Stimulated activated effector memory CD8-positive, alpha-beta T cell treated with anti-CD3 and anti-CD28 coated beads, Interleukin-12 subunit alpha, Interleukin-12 subunit beta, amount 100 ng/mL, for 72 hours (primary cell): Measurements from ENCODE around the gene AQP6.

Experiments
- ATAC-seq: fragments of 150-1000 bp; cut with Tn5 transposase; 2 replicates; pipeline ENCODE4 v1.10.0; 2021
- DNase-seq, 2 donors: peaks; one replicate each; pipeline ENCODE4 v3.0.0; 2021 to 2022; ENCODE audit warnings: low spot score in 2 of 2
- H3K27ac Mint-ChIP-seq: one replicate; pipeline ENCODE4 v1.8.0; 2022; ENCODE audit warnings: mild to moderate bottlenecking, mixed read lengths
- H3K36me3 Mint-ChIP-seq: one replicate; pipeline ENCODE4 v1.8.0; 2022; ENCODE audit warnings: mild to moderate bottlenecking, mixed read lengths
- H3K4me1 Mint-ChIP-seq: one replicate; pipeline ENCODE4 v1.8.0; 2022; ENCODE audit warnings: mixed read lengths
- H3K4me3 Mint-ChIP-seq: one replicate; pipeline ENCODE4 v1.8.0; 2022; ENCODE audit warnings: mild to moderate bottlenecking, mixed read lengths
- H3K9me3 Mint-ChIP-seq: one replicate; pipeline ENCODE4 v1.8.0; 2022; ENCODE audit warnings: mixed read lengths

The AQP6 gene

DNA sequence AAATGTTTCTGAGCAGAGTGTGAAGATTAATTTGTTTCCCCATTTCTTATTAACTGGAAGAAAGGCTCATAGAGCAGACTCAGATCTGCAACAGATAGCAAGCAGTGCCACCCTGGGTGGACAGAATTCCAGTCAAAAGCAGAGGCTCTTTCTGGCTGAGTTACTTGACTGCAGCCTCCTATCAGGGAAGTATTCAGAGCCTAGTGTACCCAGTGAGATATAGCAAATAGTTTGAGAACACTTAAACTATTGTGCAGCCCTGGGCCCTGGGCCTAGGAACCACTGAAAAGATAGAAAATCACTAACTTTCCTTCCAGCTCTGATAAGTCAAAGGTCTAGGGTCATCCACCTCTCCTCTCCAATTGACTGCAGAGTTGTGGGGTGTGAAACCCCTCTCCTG lies 33.4 kb upstream of the AQP6 start:
- DNase-seq: no peak
- ATAC-seq: no peak
- Mint-ChIP-seq H3K4me1 (peaks cover 8% of the 10 kb centered on the region), H3K4me3 (no peak overlapping the region), H3K9me3 (no peaks in the 10 kb centered on the region), H3K36me3 (no peaks in the 10 kb centered on the region), H3K27ac (no peak overlapping the region)

DNA sequence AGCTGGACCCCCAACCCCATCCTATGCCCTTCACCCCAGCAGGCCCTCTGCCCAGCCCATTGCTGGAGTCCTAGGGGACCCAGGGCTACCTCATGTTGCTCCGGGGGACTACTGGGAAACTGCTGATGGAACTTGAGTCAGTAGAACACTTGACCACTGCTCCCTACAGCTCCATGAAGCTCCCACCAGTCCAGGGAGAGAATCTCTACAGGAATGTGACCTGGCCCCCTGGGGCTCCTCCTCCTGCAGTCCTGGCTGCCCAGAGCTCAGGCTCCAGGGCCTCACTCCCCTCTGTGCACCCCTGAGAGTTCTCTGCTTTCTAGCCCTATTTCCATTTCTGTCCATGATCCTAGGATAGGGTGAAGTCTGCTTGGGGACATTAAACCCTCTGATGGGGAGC lies 33.0 kb upstream of the AQP6 start:
- Mint-ChIP-seq H3K36me3 (no peaks in the 10 kb centered on the region), H3K4me3 (no peak overlapping the region), H3K9me3 (no peaks in the 10 kb centered on the region), H3K27ac (no peak overlapping the region), H3K4me1 (peaks cover 12% of the 10 kb centered on the region)
- DNase-seq: no peak
- ATAC-seq: peak; percentile 12

DNA sequence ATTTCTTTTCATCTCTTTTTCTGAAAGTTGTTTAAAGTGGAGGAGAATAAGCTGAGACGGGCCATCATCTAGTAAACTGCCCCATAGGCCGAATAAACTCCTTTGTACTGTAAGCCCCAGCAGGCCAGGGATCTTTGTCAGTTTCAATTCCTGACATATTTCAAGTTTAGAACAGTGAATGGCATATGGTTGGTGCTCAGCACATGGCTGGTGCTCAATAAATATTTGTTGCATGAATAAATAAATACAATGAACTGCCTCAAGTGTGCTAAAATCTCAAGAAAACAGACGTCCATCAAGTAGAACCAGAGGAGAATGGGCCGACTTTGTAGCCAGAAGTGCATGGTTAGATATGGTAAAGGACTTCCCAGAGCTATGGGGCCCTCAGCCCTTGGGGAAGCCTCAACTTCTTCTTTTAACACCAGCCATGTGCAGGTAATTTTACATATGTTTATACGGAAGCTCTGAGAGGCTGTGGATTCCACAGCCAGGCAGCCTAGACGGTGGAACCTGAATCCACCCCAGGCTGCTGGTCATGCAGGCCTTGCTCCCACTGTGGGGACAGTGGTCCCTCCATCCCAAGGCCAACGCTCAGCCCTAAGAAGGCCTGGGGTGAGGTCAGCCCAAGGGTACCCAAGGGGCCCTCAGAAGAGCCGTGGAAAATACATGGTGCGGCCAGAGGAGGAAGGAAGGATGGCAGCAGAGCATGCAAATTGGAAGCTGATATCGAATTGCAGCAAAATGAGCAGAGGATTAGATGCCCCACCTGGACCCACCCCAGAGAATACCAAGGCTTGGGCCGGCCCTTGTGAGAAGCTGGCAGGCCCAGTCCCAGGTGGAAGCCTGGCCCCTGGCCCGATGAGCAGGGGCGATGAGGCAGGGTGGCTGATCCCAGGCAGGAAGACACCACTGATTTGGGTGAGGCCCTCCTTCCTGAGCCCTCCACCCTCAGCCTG lies 30.9 kb upstream of the AQP6 start:
- no peaks in the 10 kb centered on the region for H3K9me3 Mint-ChIP-seq
- ATAC-seq (no peak), DNase-seq (no peak)
- no peak overlapping the region for H3K4me3 Mint-ChIP-seq
- H3K36me3 Mint-ChIP-seq: no peaks in the 10 kb centered on the region
- no peak overlapping the region for H3K27ac Mint-ChIP-seq
- peaks cover 30% of the 10 kb centered on the region for H3K4me1 Mint-ChIP-seq

DNA sequence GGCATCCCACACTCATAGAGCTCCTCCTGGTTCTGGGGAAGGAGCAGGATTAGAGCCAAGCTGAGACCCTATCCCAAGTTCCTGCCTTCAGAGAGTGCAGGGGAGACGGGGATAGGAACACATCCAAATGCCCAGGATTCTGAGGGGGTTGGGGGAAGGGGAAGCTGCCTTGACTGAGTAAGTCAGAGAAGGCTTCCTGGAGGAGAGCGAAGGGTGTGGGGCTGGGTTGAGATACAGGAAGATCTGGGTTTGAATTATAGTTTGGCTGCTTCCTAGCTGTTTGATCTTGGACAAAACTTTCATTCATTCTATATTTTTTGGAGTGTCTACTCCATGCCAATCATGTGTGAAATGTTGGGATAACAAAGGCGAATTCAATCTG lies 30.2 kb upstream of the AQP6 start:
- DNase-seq (no peak), ATAC-seq (no peak)
- H3K27ac Mint-ChIP-seq: peak overlapping the region; percentile 34
- H3K9me3 Mint-ChIP-seq: no peaks in the 10 kb centered on the region
- H3K4me1 Mint-ChIP-seq: peaks cover 30% of the 10 kb centered on the region
- H3K4me3 Mint-ChIP-seq: no peak overlapping the region
- H3K36me3 Mint-ChIP-seq: no peaks in the 10 kb centered on the region

DNA sequence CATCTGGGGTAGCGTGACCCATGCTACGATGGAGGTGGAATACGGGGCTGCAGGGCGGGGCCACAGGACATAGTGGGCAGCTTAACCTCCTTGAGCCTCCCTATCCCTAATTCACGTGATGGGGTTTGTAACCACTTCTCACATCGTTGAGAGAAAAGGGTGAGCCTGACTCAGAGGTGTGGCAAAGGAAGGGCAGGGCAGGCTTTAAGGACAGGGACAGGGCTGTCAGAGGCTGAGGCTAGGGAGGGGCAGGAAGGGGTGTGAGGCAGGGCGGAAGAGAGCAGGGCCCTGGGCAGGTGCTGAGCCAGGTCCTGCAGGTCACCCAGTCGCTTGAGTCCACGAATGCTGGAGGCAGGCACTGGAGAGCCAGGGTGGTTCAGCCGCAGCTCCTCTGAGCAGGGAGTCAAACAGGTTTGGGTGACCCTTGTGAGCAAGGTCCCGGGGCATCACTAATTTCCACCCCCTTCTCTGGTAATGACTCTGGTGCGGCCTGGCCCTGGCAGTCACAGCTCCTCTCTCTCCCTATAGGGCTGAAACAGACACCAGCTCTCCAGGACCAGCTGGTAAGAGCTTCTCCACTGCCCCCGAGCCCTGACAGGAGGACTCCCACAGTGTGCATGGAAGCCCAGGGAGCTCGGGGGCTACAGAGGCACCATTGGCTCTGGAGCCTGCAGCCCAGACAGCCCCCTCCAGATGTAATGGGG lies 29.7 kb upstream of the AQP6 start:
- no peaks in the 10 kb centered on the region for H3K9me3 Mint-ChIP-seq
- H3K4me1 Mint-ChIP-seq: peaks cover 30% of the 10 kb centered on the region
- peak overlapping the region; percentile 34 for H3K27ac Mint-ChIP-seq
- DNase-seq: no peak
- H3K36me3 Mint-ChIP-seq: no peaks in the 10 kb centered on the region
- no peak overlapping the region for H3K4me3 Mint-ChIP-seq
- no peak for ATAC-seq

DNA sequence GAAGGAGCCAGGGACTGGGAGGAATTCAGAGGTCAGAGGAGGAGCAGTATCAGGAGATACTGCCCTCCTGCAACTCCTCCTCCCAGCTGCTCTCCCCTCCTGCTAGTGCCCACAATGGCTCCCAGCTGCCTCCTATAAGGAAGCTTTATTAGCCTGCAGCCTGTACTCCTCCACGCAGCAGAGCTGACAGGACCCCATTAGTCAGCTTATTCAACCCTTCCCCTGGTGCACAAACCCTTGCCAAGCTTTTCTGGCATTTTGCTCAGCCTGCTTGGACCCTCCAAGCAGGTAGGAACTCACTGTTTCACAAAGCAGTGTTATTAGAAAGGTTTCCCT lies 29.2 kb upstream of the AQP6 start:
- ATAC-seq (no peak), DNase-seq (no peak)
- Mint-ChIP-seq H3K36me3 (no peaks in the 10 kb centered on the region), H3K4me1 (peaks cover 30% of the 10 kb centered on the region), H3K9me3 (no peaks in the 10 kb centered on the region), H3K4me3 (no peak overlapping the region), H3K27ac (peak overlapping the region; percentile 34)

DNA sequence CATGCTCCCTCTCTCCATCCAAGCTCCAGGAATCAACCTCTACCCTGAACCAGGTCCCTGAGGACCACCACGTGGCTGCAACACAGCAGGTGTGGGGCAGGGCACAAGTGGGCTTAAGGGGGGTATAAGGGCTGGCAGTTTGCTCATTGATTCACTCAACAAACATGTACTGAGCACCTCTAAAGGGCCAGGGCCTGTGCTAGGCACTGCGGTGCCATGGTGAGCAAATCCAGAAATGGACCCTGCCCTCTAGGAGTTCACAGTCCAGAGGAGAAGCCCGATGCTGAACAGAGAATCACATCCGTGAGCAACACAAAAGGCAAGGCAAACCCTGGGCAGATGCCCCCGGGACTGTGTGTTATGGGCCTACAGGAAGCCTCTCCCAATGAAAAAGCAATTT lies 28.7 kb upstream of the AQP6 start:
- ATAC-seq (no peak), DNase-seq (no peak)
- H3K27ac Mint-ChIP-seq: peak overlapping the region; percentile 90
- no peaks in the 10 kb centered on the region for H3K9me3 Mint-ChIP-seq
- H3K4me3 Mint-ChIP-seq: no peak overlapping the region
- H3K4me1 Mint-ChIP-seq: peaks cover 30% of the 10 kb centered on the region
- H3K36me3 Mint-ChIP-seq: no peaks in the 10 kb centered on the region

DNA sequence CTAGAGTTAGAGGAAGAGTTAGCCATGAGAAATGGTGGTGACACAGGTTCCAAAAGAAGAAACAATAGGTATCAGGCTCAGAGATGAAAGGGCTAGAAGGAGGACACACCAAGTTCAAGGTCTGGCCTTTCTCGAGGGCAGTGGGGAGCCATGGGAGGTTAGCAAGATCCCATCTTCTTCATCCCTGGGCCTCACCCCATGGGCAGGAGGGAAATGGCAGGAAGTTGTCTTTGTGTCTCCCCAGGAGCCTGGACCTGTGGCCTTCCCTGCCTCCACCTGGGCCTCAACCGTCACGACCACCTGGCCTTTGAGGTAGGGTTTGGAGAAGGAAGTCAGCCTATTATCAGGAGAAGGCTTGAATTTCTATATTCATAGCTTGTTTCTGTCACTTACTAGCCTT lies 28.0 kb upstream of the AQP6 start:
- Mint-ChIP-seq H3K4me1 (peaks cover 30% of the 10 kb centered on the region), H3K27ac (peak overlapping the region; percentile 90), H3K9me3 (no peaks in the 10 kb centered on the region), H3K36me3 (no peaks in the 10 kb centered on the region), H3K4me3 (peak overlapping the region; percentile 67)
- DNase-seq: no peak
- ATAC-seq: no peak

DNA sequence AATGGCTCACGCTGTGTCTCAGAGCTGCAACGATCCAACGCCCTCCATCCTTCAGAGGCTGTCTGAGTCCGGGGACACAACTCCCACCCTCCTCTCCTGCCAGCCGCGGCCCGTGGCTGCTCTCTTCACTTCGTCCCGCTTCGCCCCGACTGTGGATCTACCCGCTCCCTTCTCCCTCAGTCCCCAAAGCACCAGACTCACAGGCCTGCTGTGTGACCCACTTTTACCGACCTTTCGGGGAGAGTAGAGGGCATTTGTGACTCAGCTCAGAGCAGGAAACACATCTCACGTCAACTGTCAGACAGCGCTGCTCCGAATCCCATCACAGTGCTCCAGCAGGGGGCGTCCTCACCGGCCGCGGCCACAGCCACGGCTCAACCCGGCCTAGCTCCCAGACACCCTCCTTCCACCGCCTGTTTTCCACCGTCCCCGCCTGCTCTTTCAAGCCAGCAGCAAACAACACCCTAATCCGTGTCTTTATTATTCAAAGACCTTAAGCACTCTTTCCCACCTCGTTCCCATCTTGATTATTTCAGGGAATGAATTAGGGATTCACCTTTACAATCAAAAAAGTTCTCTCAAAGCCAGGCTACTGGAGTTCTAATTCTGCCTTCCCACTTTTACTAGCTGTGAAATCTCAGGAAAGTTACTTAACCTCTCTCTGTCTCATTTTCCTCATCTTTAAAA lies 27.2 kb upstream of the AQP6 start:
- Mint-ChIP-seq H3K9me3 (no peaks in the 10 kb centered on the region), H3K36me3 (no peaks in the 10 kb centered on the region), H3K27ac (peak overlapping the region; percentile 90), H3K4me3 (peak overlapping the region; percentile 67), H3K4me1 (peaks cover 30% of the 10 kb centered on the region)
- DNase-seq (peak; percentile 88 to 94), ATAC-seq (peak; percentile 97)

DNA sequence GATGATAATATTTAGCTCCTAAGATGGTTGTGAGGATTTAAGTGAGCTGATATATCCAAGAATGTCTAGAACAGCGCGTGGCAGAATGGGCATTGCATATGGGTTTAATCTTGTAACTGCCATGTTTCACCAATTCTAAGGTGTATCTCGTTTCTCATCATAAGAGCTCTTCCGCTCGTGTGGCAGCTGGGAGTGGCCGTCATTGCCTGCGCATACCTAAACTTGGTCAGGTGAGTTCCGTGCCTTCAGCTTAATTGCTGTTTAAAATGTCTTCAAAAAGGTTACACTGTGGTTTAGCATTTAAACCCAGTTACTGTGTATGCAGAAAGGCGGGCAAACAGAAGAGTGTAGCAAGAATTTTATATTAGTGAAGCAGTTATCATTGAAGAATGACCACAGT lies 26.7 kb upstream of the AQP6 start:
- no peak for ATAC-seq
- Mint-ChIP-seq H3K36me3 (no peaks in the 10 kb centered on the region), H3K4me1 (peaks cover 30% of the 10 kb centered on the region), H3K9me3 (no peaks in the 10 kb centered on the region), H3K4me3 (peak overlapping the region; percentile 67), H3K27ac (peak overlapping the region; percentile 90)
- no peak for DNase-seq

DNA sequence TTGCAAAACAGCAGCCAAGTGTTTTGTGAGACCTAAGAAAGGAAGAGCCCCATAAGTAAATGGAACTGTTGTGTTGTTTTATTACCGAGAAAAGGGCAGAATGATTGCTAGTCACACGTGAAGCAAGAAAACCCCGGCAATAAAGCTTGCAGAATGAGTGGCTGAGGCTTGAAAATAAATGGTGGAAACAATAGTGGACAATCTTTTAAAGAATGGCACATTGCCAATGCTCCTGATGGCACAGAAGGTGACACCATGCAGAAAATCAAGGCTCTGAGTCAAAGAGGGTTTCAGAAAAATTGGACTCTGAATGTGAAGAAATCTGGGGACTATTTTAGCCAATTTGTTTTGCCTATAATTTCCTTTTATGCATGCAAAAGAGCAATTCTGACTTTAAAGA lies 26.2 kb upstream of the AQP6 start:
- Mint-ChIP-seq H3K4me3 (no peak overlapping the region), H3K9me3 (no peaks in the 10 kb centered on the region), H3K27ac (no peak overlapping the region), H3K4me1 (peaks cover 30% of the 10 kb centered on the region), H3K36me3 (no peaks in the 10 kb centered on the region)
- DNase-seq: no peak
- no peak for ATAC-seq

DNA sequence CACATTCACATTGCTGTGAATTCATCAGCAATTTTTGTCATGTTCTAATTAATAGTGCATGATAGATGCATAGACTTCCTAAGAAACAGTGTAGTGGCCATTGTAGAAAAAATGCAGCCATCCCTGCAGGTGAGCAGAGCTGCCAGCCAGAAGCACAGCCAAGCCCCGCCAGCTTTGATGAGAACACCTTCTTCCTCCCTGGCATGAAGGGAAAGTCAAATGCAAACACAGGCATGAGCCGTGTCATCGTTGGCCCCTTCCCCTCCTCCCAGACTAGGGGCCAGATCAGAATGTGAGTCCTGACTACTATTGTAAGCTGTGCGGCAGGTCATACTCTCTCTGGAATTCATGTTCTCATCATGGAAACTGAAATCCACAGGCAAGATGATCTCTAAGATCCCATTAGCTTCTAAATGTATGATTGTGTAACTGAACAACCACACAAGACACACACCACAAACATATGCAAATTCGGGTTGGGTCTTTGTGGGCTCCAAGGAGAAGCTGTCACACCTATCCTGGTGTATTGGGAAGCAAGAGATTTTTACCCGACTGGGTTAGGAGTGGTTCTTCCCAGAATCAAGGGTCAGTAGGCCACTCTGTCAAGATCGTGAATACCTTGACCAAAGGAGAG lies 25.0 kb upstream of the AQP6 start:
- no peak for DNase-seq
- H3K4me3 Mint-ChIP-seq: no peak overlapping the region
- no peak for ATAC-seq
- H3K4me1 Mint-ChIP-seq: peaks cover 29% of the 10 kb centered on the region
- no peaks in the 10 kb centered on the region for H3K36me3 Mint-ChIP-seq
- H3K9me3 Mint-ChIP-seq: no peaks in the 10 kb centered on the region
- no peak overlapping the region for H3K27ac Mint-ChIP-seq

DNA sequence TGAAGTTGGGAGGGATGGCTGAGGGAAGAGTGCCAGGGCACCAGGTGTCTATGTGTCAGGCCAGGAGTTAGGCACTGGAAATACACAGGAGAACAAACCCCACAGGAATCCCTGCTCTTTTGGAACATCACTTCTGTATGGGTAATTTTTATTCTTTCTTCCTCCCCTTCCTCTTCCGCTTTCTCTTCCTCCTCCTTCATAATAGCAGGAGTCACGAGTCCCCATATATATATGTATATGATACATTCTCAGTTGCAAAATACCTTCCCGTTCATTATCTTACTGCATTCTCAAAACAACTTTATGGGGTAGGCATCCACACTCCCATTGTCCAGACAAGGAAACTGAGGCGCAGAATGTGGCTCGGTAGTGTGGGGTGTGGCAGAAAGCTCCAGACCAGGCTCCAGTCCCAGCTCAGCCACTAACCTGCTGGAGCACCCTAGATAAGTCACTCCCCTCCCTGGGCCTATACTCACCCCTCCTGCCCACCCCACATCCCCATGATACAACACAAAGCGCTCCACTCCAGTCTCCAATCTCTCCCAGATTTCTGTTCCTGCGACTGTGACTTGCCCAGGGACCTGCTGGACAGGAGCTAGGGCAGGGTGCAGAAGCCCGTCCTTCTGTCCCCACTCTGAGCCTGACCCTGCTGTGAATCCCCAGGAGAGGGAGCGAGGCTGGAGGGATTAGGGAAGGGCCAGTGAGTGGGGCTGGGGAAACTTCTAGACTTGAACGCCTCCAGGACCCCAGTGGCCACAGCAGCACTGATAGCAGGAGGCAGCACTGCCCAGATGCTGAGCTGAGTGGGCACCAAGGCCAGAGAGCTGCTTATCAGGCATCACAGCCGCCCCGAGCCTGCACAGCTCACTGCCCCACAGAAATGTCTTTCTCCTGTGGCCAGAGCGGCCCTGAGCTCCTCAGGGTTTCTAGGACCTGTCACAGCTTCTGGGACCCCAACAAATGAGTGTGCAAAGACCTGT lies 23.6 kb upstream of the AQP6 start:
- DNase-seq: no peak
- Mint-ChIP-seq H3K36me3 (no peaks in the 10 kb centered on the region), H3K9me3 (no peaks in the 10 kb centered on the region), H3K4me3 (no peak overlapping the region), H3K27ac (no peak overlapping the region), H3K4me1 (peaks cover 23% of the 10 kb centered on the region)
- ATAC-seq: no peak

DNA sequence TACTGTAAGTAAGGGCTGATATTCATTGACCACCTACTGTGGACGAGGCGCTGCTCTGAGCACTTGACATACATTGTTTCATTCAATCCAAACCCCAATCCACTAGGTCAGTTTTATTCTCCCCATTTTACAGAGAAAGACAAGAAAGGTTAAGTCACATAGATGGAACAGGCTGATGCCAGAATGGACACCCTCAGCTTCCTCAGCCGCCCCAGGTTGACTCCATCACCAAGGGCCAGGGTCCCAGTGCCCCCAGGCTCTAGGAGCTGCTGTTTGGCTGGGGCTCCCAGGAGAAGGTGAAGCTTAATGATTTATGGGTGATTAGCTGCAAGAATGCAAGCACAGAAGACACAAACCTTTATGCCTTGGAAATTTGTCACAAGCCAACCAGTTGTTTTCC lies 22.9 kb upstream of the AQP6 start:
- Mint-ChIP-seq H3K4me1 (peaks cover 16% of the 10 kb centered on the region), H3K36me3 (no peaks in the 10 kb centered on the region), H3K9me3 (no peaks in the 10 kb centered on the region), H3K27ac (no peak overlapping the region), H3K4me3 (no peak overlapping the region)
- ATAC-seq: no peak
- no peak for DNase-seq
